ENCODE results near the gene CFHR3.
"Not testable (repeated sequence)": the region's sequence is repeated elsewhere in the genome, so short reads cannot be mapped to it uniquely, and the experiment has no call there.

Gene CFHR3

DNA sequence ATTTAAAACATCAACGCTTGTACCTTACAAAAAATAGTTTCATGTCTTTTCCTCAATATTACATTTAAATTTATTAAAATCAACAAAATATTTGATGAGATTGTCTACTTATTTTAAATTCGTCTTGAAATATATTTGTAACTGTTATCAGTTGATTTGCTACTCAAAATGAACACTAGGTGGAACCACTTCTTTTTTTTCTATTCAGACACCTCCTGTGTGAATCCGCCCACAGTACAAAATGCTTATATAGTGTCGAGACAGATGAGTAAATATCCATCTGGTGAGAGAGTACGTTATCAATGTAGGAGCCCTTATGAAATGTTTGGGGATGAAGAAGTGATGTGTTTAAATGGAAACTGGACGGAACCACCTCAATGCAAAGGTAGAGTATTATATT, 31.4 kb upstream of the CFHR3 start:
- not testable (repeated sequence) for H3K36me3 ChIP-seq (ENCODE audit: control insufficient read depth, insufficient read depth, low read length); H4K5ac ChIP-seq (ENCODE audit: low read length); H2AK5ac ChIP-seq (ENCODE audit: low read length); H3K4me2 ChIP-seq (ENCODE audit: low read length); H2BK120ac ChIP-seq (ENCODE audit: low read depth, low read length); H2BK15ac ChIP-seq (replicated peaks; ENCODE audit: low read depth); H3K56ac ChIP-seq (ENCODE audit: low read length); H3K18ac ChIP-seq (ENCODE audit: low read length); H4K8ac ChIP-seq (ENCODE audit: low read depth, low read length); H3K27me3 ChIP-seq (ENCODE audit: insufficient read depth, low read length, poor library complexity); H3K4me1 ChIP-seq (ENCODE audit: control insufficient read depth, low read depth, low read length); H3K79me2 ChIP-seq (ENCODE audit: control insufficient read depth, insufficient read depth, low read length); H3K9ac ChIP-seq (ENCODE audit: low read length); H3K79me1 ChIP-seq (ENCODE audit: low read length); H2BK5ac ChIP-seq (ENCODE audit: low read length); H3K4me3 ChIP-seq (ENCODE audit: low read length); H3K4ac ChIP-seq (ENCODE audit: low read depth, low read length); H3K23ac ChIP-seq (ENCODE audit: low read length); H3K27ac ChIP-seq (ENCODE audit: low read depth, low read length)
- peak; percentile 25 for DNase-seq
- no CpG with 5 or more reads among the region's 6 CpGs for WGBS (ENCODE audit: extremely low coverage, insufficient coverage, low lambda C conversion rate)

DNA sequence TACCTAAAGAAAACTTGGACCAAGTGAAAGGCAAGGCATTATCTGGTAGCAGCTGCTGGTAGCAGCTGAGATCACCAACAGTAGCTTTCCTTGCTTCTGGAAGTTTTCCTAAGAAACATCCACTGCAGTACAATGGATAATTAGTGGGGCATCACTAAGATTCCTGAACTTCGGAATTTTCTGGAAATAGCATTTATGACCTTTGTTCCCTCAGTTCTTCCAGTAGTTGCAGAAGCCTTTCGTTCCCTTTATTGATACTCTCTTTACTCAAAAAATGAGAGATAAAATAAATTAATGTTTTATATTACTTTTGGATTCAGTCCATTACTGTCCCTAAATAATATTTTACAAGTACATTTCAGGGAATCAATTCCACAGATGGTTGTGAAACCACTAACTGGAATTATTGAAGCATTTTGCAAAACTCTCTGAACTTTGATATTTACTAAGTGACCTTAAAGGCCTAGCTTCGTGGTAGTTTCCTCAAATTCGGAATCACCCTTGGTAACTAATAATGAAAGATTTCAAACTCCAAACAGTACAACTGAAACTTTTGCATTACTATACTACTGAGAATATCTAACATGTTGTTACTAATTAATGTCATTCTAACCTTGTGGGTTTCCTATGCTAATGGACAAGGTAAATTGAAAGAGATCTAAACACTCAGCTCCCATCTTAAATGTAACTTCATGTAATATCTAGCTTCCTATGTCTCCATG, 9.5 kb upstream of the CFHR3 start:
- H2BK5ac ChIP-seq (ENCODE audit: low read length); DNase-seq; H3K79me1 ChIP-seq (ENCODE audit: low read length); H2BK15ac ChIP-seq (replicated peaks; ENCODE audit: low read depth); H2BK120ac ChIP-seq (ENCODE audit: low read depth, low read length); H3K79me2 ChIP-seq (ENCODE audit: control insufficient read depth, insufficient read depth, low read length); H3K4me1 ChIP-seq (ENCODE audit: control insufficient read depth, low read depth, low read length); H3K9ac ChIP-seq (ENCODE audit: low read length); H4K8ac ChIP-seq (ENCODE audit: low read depth, low read length); H3K27ac ChIP-seq (ENCODE audit: low read depth, low read length); H2AK5ac ChIP-seq (ENCODE audit: low read length); H3K4me3 ChIP-seq (ENCODE audit: low read length); H3K18ac ChIP-seq (ENCODE audit: low read length); H3K4ac ChIP-seq (ENCODE audit: low read depth, low read length); H3K36me3 ChIP-seq (ENCODE audit: control insufficient read depth, insufficient read depth, low read length); H3K56ac ChIP-seq (ENCODE audit: low read length); H3K23ac ChIP-seq (ENCODE audit: low read length); H4K5ac ChIP-seq (ENCODE audit: low read length); H3K27me3 ChIP-seq (ENCODE audit: insufficient read depth, low read length, poor library complexity); H3K4me2 ChIP-seq (ENCODE audit: low read length): not testable (repeated sequence)
- no CpG with 5 or more reads among the region's 4 CpGs for WGBS (ENCODE audit: extremely low coverage, insufficient coverage, low lambda C conversion rate)

GRCh38 chr1:196769823-196770222, 4.8 kb upstream of the CFHR3 start:
- H3K4me3 ChIP-seq (ENCODE audit: low read length); H3K79me1 ChIP-seq (ENCODE audit: low read length); H3K23ac ChIP-seq (ENCODE audit: low read length); H3K56ac ChIP-seq (ENCODE audit: low read length); H3K36me3 ChIP-seq (ENCODE audit: control insufficient read depth, insufficient read depth, low read length); H2BK120ac ChIP-seq (ENCODE audit: low read depth, low read length); H4K5ac ChIP-seq (ENCODE audit: low read length); H3K79me2 ChIP-seq (ENCODE audit: control insufficient read depth, insufficient read depth, low read length); H4K8ac ChIP-seq (ENCODE audit: low read depth, low read length); H3K27me3 ChIP-seq (ENCODE audit: insufficient read depth, low read length, poor library complexity); DNase-seq; H2BK5ac ChIP-seq (ENCODE audit: low read length); H3K27ac ChIP-seq (ENCODE audit: low read depth, low read length); H3K4ac ChIP-seq (ENCODE audit: low read depth, low read length); H2BK15ac ChIP-seq (replicated peaks; ENCODE audit: low read depth); H2AK5ac ChIP-seq (ENCODE audit: low read length); H3K4me1 ChIP-seq (ENCODE audit: control insufficient read depth, low read depth, low read length); H3K9ac ChIP-seq (ENCODE audit: low read length); H3K4me2 ChIP-seq (ENCODE audit: low read length); H3K18ac ChIP-seq (ENCODE audit: low read length): not testable (repeated sequence)
- no CpG with 5 or more reads among the region's 4 CpGs for WGBS (ENCODE audit: extremely low coverage, insufficient coverage, low lambda C conversion rate)

DNA sequence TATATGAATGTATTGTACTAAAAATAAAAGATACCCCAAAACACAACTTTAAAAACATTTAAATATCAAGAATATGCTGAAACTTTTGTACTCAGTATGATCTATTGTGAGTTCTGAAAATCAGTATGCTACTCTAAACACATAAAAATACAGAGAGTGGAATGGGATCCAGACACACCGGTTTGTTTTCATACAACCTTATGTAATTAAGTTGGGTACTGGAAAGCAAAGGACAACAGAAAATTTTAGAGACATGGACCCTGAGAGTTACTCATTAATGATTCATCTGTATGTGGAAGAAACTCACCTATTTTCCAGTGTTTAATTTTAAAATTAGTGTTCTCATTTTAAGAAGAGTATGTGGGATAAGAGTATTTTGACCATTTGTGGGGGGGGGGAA, 927 bp upstream of the CFHR3 start:
- Histone ChIP-seq H3K36me3 (ENCODE audit: control insufficient read depth, insufficient read depth, low read length) (no peaks in the 10 kb centered on the region), H3K4me3 (ENCODE audit: low read length) (no peak overlapping the region), H3K4me2 (ENCODE audit: low read length) (no peak overlapping the region), H4K8ac (ENCODE audit: low read depth, low read length) (no peak overlapping the region), H3K79me1 (ENCODE audit: low read length) (no peaks in the 10 kb centered on the region), H3K9ac (ENCODE audit: low read length) (no peak overlapping the region), H2AK5ac (ENCODE audit: low read length) (no peak overlapping the region), H3K79me2 (ENCODE audit: control insufficient read depth, insufficient read depth, low read length) (no peaks in the 10 kb centered on the region), H3K27ac (ENCODE audit: low read depth, low read length) (no peak overlapping the region), H2BK120ac (ENCODE audit: low read depth, low read length) (no peak overlapping the region), H2BK5ac (ENCODE audit: low read length) (no peak overlapping the region), H3K18ac (ENCODE audit: low read length) (no peak overlapping the region), H3K23ac (ENCODE audit: low read length) (no peak overlapping the region), H4K5ac (ENCODE audit: low read length) (no peak overlapping the region), H3K56ac (ENCODE audit: low read length) (no peak overlapping the region), H2BK15ac (replicated peaks; ENCODE audit: low read depth) (no peak overlapping the region), H3K4me1 (ENCODE audit: control insufficient read depth, low read depth, low read length) (no peaks in the 10 kb centered on the region), H3K4ac (ENCODE audit: low read depth, low read length) (no peak overlapping the region), H3K27me3 (ENCODE audit: insufficient read depth, low read length, poor library complexity) (no peaks in the 10 kb centered on the region)
- DNase-seq, result no peak
- no CpG with 5 or more reads among the region's 1 CpG for WGBS (ENCODE audit: extremely low coverage, insufficient coverage, low lambda C conversion rate)

- Histone ChIP-seq H4K5ac (ENCODE audit: low read length) (no peak overlapping the region), H3K79me1 (ENCODE audit: low read length) (no peaks in the 10 kb centered on the region), H4K8ac (ENCODE audit: low read depth, low read length) (no peak overlapping the region), H2BK120ac (ENCODE audit: low read depth, low read length) (no peak overlapping the region), H3K36me3 (ENCODE audit: control insufficient read depth, insufficient read depth, low read length) (no peaks in the 10 kb centered on the region), H3K56ac (ENCODE audit: low read length) (no peak overlapping the region), H3K4me2 (ENCODE audit: low read length) (no peak overlapping the region), H2AK5ac (ENCODE audit: low read length) (no peak overlapping the region), H2BK5ac (ENCODE audit: low read length) (no peak overlapping the region), H3K79me2 (ENCODE audit: control insufficient read depth, insufficient read depth, low read length) (no peaks in the 10 kb centered on the region), H3K4me1 (ENCODE audit: control insufficient read depth, low read depth, low read length) (no peaks in the 10 kb centered on the region), H3K4me3 (ENCODE audit: low read length) (no peak overlapping the region), H3K18ac (ENCODE audit: low read length) (no peak overlapping the region), H3K27me3 (ENCODE audit: insufficient read depth, low read length, poor library complexity) (no peaks in the 10 kb centered on the region), H3K23ac (ENCODE audit: low read length) (no peak overlapping the region), H3K4ac (ENCODE audit: low read depth, low read length) (no peak overlapping the region), H2BK15ac (replicated peaks; ENCODE audit: low read depth) (no peak overlapping the region), H3K27ac (ENCODE audit: low read depth, low read length) (no peak overlapping the region), H3K9ac (ENCODE audit: low read length) (no peak overlapping the region)
- no peak for DNase-seq
- no CpG with 5 or more reads among the region's 2 CpGs for WGBS (ENCODE audit: extremely low coverage, insufficient coverage, low lambda C conversion rate)
Measured at GRCh38 chr1:196774175-196774574, 465 bp upstream of the CFHR3 start.

DNA sequence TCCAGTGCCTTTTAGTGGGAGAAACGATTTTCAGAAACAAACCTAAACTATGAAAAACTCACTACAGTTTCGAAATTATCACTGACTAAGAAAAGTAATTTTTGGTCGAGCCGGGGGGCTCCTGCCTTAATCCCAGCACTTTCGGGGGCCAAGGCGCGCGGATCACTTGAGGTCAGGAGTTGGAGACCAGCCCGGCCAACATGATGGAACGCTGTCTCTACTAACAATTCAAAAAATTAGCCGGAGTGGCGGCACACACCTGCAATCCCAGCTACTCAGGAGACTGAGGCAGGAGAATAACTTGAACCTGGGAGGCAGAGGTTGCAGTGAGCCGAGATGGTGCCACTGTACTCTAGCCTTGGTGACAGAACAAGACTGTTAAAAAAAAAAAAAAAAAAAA, 3.0 kb downstream of the CFHR3 start:
- no peaks in the 10 kb centered on the region for H3K79me1 ChIP-seq (ENCODE audit: low read length)
- no peak overlapping the region for H3K27ac ChIP-seq (ENCODE audit: low read depth, low read length)
- no peak overlapping the region for H2BK15ac ChIP-seq (replicated peaks; ENCODE audit: low read depth)
- no peaks in the 10 kb centered on the region for H3K27me3 ChIP-seq (ENCODE audit: insufficient read depth, low read length, poor library complexity)
- H2AK5ac ChIP-seq (ENCODE audit: low read length), result no peak overlapping the region
- no peak overlapping the region for H3K4me3 ChIP-seq (ENCODE audit: low read length)
- DNase-seq, result no peak
- H3K56ac ChIP-seq (ENCODE audit: low read length), result no peak overlapping the region
- H3K4me1 ChIP-seq (ENCODE audit: control insufficient read depth, low read depth, low read length), result no peaks in the 10 kb centered on the region
- H3K9ac ChIP-seq (ENCODE audit: low read length), result no peak overlapping the region
- no peak overlapping the region for H3K18ac ChIP-seq (ENCODE audit: low read length)
- H3K79me2 ChIP-seq (ENCODE audit: control insufficient read depth, insufficient read depth, low read length), result no peaks in the 10 kb centered on the region
- H2BK120ac ChIP-seq (ENCODE audit: low read depth, low read length), result no peak overlapping the region
- H4K5ac ChIP-seq (ENCODE audit: low read length), result no peak overlapping the region
- H3K36me3 ChIP-seq (ENCODE audit: control insufficient read depth, insufficient read depth, low read length), result no peaks in the 10 kb centered on the region
- H3K4ac ChIP-seq (ENCODE audit: low read depth, low read length), result no peak overlapping the region
- no CpG with 5 or more reads among the region's 13 CpGs for WGBS (ENCODE audit: extremely low coverage, insufficient coverage, low lambda C conversion rate)
- no peak overlapping the region for H4K8ac ChIP-seq (ENCODE audit: low read depth, low read length)
- H3K23ac ChIP-seq (ENCODE audit: low read length), result no peak overlapping the region
- H3K4me2 ChIP-seq (ENCODE audit: low read length), result no peak overlapping the region
- no peak overlapping the region for H2BK5ac ChIP-seq (ENCODE audit: low read length)
